Measurements from ENCODE around the gene CST5. TPM values are rescaled to one million over a fixed set of nuclear protein-coding genes. Genes with fewer than 3 reads are reported as not detected.

Gene CST5
- total and polyA plus RNA-seq, 2 donors (not counting 3 experiments of a cell fraction or from before 2014, with no cell fraction given): not detected

DNA sequence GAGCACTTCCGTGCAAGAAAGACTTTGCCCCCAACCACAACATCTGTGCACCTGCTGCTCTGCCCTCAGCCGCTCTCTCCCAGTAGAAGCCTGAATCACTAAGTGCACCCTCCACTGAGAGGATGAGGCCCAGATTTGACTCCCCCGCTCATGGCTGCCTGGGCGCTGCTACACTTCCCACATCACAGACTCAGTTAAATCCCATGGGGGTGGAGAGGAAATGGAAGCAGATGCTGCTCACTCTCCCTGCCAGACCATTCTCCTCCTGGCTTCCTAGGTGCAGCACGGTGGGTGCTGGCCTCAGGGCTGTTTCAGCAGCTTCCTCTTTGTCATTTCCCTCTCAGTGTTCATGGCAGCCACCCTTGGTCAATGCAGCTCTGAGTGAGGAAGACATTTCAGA is 4.8 kb downstream of the CST5 start:
- no peaks in the 10 kb centered on the region for H3K79me2 ChIP-seq (ENCODE audit: control insufficient read depth, insufficient read depth, low read length)
- no peaks in the 10 kb centered on the region for H3K36me3 ChIP-seq (ENCODE audit: control insufficient read depth in 2 of 2, extremely low read depth in 1 of 2, insufficient read depth in 2 of 2, low read length in 2 of 2)
- no peaks in the 10 kb centered on the region for H4K20me1 ChIP-seq (replicated peaks; ENCODE audit: control insufficient read depth, extremely low read depth, insufficient read depth, low read length)
- DNase-seq (ENCODE audit: low read depth, low spot score) (no peak), FAIRE-seq (no peak)
- H3K4me3 ChIP-seq (replicated peaks in 1 of 3; ENCODE audit: insufficient read depth in 1 of 3, low read depth in 1 of 3, low read length in 3 of 3): no peak overlapping the region
- BruUV-seq (replicated peaks): no TSS peak
- no peaks in the 10 kb centered on the region for H3K9me3 ChIP-seq (replicated peaks; ENCODE audit: control insufficient read depth, insufficient read depth, low read length)
- no peak overlapping the region for H3K27ac ChIP-seq (ENCODE audit: insufficient read depth, low read depth, low read length)
- POLR2A ChIA-PET: no interaction called here
- TF ChIP-seq GATA2 (IDR thresholded peaks at IDR 0.05; ENCODE audit: insufficient read depth, insufficient read length, low read depth, low read length) (no peak), JUN (IDR thresholded peaks at IDR 0.05; ENCODE audit: borderline replicate concordance, insufficient read depth, insufficient read length, low read depth) (no peak), MYC (IDR thresholded peaks at IDR 0.05; ENCODE audit: low read depth, low read length) (no peak), EZH2 (IDR thresholded peaks at IDR 0.05; ENCODE audit: borderline replicate concordance, low read depth, low read length, severe bottlenecking) (no peak), POLR2A (IDR thresholded peaks at IDR 0.05; ENCODE audit: low read depth, low read length) (no peak), FOS (IDR thresholded peaks at IDR 0.05; ENCODE audit: borderline replicate concordance, insufficient read depth, low read length) (no peak), POLR2AphosphoS5 (IDR thresholded peaks at IDR 0.05; ENCODE audit: insufficient read depth, low read depth, low read length) (no peak), CTCF (IDR thresholded peaks at IDR 0.05; ENCODE audit: extremely low read depth in 1 of 2, insufficient read depth in 1 of 2, low read depth in 1 of 2, low read length in 2 of 2) (no peak)
- TF ChIP-seq, protein P1, sequence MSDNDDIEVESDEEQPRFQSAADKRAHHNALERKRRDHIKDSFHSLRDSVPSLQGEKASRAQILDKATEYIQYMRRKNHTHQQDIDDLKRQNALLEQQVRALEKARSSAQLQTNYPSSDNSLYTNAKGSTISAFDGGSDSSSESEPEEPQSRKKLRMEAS (IDR thresholded peaks at IDR 0.05; ENCODE audit: insufficient read depth, insufficient read length): no peak
- dilution Hi-C loops (cut with MboI; ENCODE audit: extremely low pct_ligation_motif_present, low sequenced_read_pairs) (no loop called here), intact Hi-C loops (cut with micrococcal nuclease) (no loop called here)
- H3K27me3 ChIP-seq (ENCODE audit: control insufficient read depth in 2 of 2, insufficient read depth in 2 of 2, low read length in 2 of 2): peaks cover 0 to 2% of the 10 kb centered on the region in 2 experiments
- no peak overlapping the region for H2AFZ ChIP-seq (ENCODE audit: low read depth, low read length)
- H3K4me2 ChIP-seq (ENCODE audit: insufficient read depth, low read length): no peak overlapping the region
- no peak overlapping the region for H3K9ac ChIP-seq (replicated peaks; ENCODE audit: extremely low read depth, insufficient read depth, low read length)
- CTCF ChIA-PET: no interaction called here
- no peaks in the 10 kb centered on the region for H3K4me1 ChIP-seq (ENCODE audit: control insufficient read depth, extremely low read depth, insufficient read depth, low read length)
- no peaks in the 10 kb centered on the region for H3K9me1 ChIP-seq (replicated peaks; ENCODE audit: control insufficient read depth, extremely low read depth, insufficient read depth, low read length)

Data from endothelial cell of umbilical vein (primary cell).